ENCODE data around the gene ZNF423. TPM values are rescaled to one million over a fixed set of nuclear protein-coding genes. Genes with fewer than 3 reads are reported as not detected.

Gene ZNF423
- total RNA-seq, 2 donors from 2014 or later, result 4.7 to 7.3 TPM

DNA sequence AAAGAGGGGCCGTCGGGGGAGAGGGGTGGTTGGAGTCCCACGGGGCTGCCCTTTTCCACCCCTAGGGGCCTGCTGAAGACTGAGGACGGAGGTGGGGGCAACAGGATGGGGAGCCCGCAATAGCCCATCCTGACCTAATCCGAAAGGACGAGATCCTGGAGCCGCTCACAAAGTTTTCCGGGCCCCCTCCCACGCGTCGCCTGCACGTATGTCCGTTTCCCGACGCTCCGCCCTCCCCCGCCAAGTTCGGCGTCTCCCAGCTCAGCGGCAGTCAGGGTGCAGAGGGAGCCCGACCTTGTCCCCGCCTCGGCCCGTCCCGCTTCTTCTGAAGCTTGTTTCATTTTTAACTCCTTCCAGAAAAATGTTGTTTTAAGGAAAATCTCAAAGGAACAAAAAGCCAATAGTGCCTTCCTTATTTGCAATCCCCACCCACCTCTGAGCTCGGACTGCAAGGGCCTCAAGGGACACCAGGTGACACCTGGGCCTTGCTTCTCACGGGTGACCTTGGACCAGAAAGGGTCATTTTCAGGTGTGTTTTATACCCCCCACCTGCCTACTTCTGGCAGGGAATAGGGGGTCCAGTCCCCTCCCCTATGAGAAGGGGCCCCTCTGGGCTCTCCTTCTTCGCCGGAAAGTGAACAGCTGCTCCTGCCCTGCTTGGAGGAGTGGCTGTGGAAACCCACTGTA lies 3.4 kb upstream of the ZNF423 start:
- Histone ChIP-seq H3K36me3 (no peaks in the 10 kb centered on the region), H3K4me3 (peak overlapping the region; percentile 59), H3K4me1 (no peaks in the 10 kb centered on the region), H3K27me3 (no peaks in the 10 kb centered on the region), H3K27ac (peak overlapping the region; percentile 60), H3K9ac (ENCODE audit: low read depth in 2 of 2, low read length in 2 of 2) (peak overlapping the region in 1 of 2 donors; percentile 64), H3K9me3 (no peaks in the 10 kb centered on the region)
- intact Hi-C loops (cut with DNase I), result no loop called here
- peak; percentile 72 for DNase-seq
- TF ChIP-seq, protein P1, sequence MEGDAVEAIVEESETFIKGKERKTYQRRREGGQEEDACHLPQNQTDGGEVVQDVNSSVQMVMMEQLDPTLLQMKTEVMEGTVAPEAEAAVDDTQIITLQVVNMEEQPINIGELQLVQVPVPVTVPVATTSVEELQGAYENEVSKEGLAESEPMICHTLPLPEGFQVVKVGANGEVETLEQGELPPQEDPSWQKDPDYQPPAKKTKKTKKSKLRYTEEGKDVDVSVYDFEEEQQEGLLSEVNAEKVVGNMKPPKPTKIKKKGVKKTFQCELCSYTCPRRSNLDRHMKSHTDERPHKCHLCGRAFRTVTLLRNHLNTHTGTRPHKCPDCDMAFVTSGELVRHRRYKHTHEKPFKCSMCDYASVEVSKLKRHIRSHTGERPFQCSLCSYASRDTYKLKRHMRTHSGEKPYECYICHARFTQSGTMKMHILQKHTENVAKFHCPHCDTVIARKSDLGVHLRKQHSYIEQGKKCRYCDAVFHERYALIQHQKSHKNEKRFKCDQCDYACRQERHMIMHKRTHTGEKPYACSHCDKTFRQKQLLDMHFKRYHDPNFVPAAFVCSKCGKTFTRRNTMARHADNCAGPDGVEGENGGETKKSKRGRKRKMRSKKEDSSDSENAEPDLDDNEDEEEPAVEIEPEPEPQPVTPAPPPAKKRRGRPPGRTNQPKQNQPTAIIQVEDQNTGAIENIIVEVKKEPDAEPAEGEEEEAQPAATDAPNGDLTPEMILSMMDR (IDR thresholded peaks at IDR 0.05), result no peak

DNA sequence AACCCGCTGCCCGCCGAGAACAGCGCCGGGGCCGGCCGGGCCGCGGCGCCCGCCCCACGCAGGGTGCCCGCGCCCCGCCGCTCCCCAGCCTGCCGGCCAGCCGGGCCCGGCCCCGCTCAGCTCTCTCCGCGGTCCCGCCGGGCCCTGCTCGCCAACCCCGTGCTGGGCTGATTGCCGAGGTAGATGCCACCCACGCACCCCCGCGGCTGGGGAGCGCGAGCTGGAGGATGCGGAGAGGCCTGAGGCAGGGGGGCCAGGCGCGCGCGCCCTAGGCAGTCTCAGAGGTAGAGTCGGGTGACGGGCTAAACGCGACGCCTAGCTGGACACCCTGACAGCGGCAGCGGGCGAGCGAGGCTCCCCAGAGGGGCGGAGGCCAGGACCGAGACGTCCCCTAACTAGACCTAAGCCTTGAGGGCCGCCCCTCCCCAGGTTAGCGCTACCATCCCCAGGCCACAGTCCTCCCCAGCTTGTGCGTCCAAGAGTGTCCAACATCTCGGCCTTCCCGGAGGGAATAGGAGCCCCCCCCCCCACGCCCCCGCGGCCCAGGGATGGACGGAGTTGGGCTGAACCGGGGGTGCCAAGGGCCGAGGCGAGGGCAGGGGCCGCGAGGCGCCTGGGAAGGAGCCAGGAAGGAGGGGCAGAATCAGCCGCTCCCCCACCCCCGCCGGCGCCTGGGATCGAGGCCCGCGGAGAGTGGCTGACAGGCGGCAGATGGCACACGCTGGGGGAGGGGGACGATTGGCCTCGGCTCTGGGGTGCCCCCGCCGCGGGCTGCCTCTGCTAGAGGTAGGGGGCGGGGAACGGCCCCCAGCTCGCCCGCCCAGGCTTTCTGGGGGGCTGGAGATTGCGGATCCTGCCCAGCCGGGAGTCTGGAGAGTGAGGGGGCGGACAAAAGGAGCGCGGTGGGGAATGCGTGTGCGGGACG lies 2.5 kb upstream of the ZNF423 start:
- Histone ChIP-seq H3K9ac (ENCODE audit: low read depth in 2 of 2, low read length in 2 of 2) (peak overlapping the region; percentile 40 to 64), H3K27me3 (no peaks in the 10 kb centered on the region), H3K27ac (peak overlapping the region; percentile 60), H3K9me3 (no peaks in the 10 kb centered on the region), H3K4me3 (peak overlapping the region; percentile 59), H3K36me3 (no peaks in the 10 kb centered on the region), H3K4me1 (no peaks in the 10 kb centered on the region)
- TF ChIP-seq, protein P1 (IDR thresholded peaks at IDR 0.05), result no peak
- DNase-seq, result peak; percentile 59
- intact Hi-C loops (cut with DNase I), result no loop called here

DNA sequence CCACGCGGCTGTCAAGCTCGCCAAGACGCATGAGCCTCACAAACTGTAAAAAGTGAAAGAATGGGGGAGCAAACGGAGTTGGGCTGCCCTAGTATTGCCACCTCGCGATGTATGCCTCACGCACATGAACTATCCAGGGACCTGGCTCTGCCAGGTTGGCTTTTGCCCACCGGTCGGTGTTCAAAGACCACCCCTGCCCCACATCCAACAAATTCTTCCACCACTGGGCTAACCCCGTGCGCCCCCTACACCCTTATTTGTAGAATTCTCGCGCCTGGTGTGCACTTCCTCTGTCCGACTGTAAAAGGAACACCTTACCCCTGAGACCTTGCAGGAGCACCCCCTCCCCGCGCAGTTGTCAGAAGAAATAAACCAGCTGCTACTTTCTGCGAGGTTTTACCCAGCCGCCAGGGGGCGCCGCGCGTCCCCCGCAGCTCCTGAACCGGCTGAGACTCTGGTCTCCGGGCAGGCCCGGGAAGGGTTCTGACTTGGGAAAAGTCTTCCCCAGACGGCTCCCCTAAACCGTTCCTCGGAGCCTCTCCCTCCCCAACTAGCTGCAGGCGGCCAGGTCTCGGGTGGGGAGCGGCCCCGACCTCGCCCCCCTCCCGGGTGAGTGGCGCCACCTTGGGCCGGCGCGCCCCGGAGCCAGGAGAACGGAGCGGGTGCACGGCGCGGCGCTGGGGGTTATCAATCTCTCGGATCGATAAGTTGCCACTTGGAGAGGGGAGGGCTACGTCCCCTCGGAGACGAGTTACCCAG lies 1.7 kb upstream of the ZNF423 start:
- peak overlapping the region; percentile 59 for H3K4me3 ChIP-seq
- H3K27me3 ChIP-seq, result no peaks in the 10 kb centered on the region
- no peaks in the 10 kb centered on the region for H3K9me3 ChIP-seq
- H3K36me3 ChIP-seq, result no peaks in the 10 kb centered on the region
- intact Hi-C loops (cut with DNase I), result no loop called here
- DNase-seq, result peak; percentile 80
- peak overlapping the region; percentile 43 to 70 for H3K9ac ChIP-seq (ENCODE audit: low read depth in 2 of 2, low read length in 2 of 2)
- TF ChIP-seq, protein P1 (IDR thresholded peaks at IDR 0.05), result peak; percentile 88
- no peaks in the 10 kb centered on the region for H3K4me1 ChIP-seq
- peak overlapping the region; percentile 87 for H3K27ac ChIP-seq

DNA sequence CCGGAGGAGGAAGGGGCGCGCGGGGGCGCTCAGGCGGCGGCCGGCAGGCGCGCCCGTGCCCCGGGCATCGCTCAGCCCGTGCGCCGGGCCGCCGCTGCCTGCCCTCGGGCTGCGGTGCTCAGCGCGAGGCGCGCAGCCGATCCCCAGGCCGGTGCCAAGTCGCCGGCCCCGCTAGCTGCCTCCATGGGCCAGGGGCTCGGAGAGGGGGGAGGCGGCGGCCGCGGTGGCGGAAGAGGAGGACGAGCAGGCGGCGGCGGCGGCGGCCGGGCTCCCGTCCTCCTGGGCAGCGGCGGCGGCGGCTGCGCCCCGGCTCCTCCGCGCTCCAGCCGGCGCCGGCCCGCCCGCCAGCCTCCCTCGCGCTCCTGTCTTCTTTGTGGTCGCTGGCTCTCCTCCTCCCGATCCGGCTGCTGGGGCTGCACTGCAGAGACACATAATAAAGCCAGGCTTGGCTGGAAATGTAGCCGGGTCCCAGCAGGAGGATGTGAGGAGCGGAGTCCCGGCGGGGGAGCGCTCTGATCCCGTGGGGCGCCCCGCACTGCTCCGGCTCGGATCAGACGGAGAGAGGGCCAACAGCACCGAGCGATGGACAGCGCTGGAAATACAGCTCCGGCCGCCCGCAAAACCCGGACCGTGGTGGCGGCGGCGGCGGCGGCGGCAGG lies 889 bp upstream of the ZNF423 start:
- H3K27me3 ChIP-seq, result no peaks in the 10 kb centered on the region
- H3K9ac ChIP-seq (ENCODE audit: low read depth in 2 of 2, low read length in 2 of 2), result peak overlapping the region; percentile 63 to 72
- H3K4me1 ChIP-seq, result no peaks in the 10 kb centered on the region
- H3K9me3 ChIP-seq, result no peaks in the 10 kb centered on the region
- TF ChIP-seq, protein P1 (IDR thresholded peaks at IDR 0.05), result no peak
- peak; percentile 82 for DNase-seq
- intact Hi-C loops (cut with DNase I), result no loop called here
- H3K4me3 ChIP-seq, result peak overlapping the region; percentile 59
- no peaks in the 10 kb centered on the region for H3K36me3 ChIP-seq
- H3K27ac ChIP-seq, result peak overlapping the region; percentile 87
